OCI-LY1 (cell line): Measurements from ENCODE around the gene DHRS7B.

ENCODE experiments used
- CTCF ChIP-seq: fragments of 200-600 bp; sonication (generic), shearing (Covaris generic); IDR thresholded peaks from 2 replicates; pipeline ENCODE4 v1.5.1; 2017; ENCODE audit warnings: mild to moderate bottlenecking, antibody characterized with exemption, low read length, moderate library complexity, mixed read lengths
- EZH2 ChIP-seq: fragments of 200-600 bp; sonication (generic), shearing (Covaris generic); IDR thresholded peaks from 2 replicates; pipeline ENCODE4 v1.8.0; 2017; ENCODE audit warnings: borderline replicate concordance, mixed run types, mild to moderate bottlenecking, antibody characterized with exemption, low read length, moderate library complexity, mixed read lengths

- TF ChIP-seq CTCF (no peak), EZH2 (no peak)
These were observed 40.5 kb downstream of the DHRS7B start for GRCh38 chr17:21167303-21167702.
